Vagina (tissue), 2 donors: ENCODE measurements around the gene REXO5. TPM values are rescaled to one million over a fixed set of nuclear protein-coding genes. Genes with fewer than 3 reads are reported as not detected.
A peak's percentile ranks its signal among the peaks of the same experiment; 100 is the strongest.

Experiments
- DNase-seq, 2 donors: peaks; one replicate each; pipeline ENCODE4 v3.0.0-alpha.2; 2017; ENCODE audit errors: extremely low spot score in 2 of 2
- H3K27ac ChIP-seq: fragments of 200-600 bp; sonication (generic); one replicate; pipeline ENCODE4 v1.5.1; 2019
- H3K27me3 ChIP-seq: fragments of 200-600 bp; sonication (generic); one replicate; pipeline ENCODE4 v1.5.1; 2019
- H3K36me3 ChIP-seq, 2 donors: fragments of 200-600 bp; sonication (generic); one replicate each; pipeline ENCODE4 v1.5.1; 2017 to 2019
- H3K4me1 ChIP-seq: fragments of 200-600 bp; sonication (generic); one replicate; pipeline ENCODE4 v1.5.1; 2019
- H3K4me3 ChIP-seq, 2 donors: fragments of 200-600 bp; sonication (generic); 1 replicate in 1 of 2; 2 replicates in 1 of 2; pipeline ENCODE4 v1.5.1; 2016 to 2019
- H3K9me3 ChIP-seq: fragments of 200-600 bp; sonication (generic); one replicate; pipeline ENCODE4 v1.5.1; 2019
- CTCF ChIP-seq, 3 experiments: fragments of 450-650 bp in 2 of 3; fragments of 200-600 bp in 1 of 3; sonication (generic) in 1 of 3; IDR thresholded peaks; one replicate each; pipeline ENCODE4 v1.5.1; 2017 to 2019; ENCODE audit warnings: antibody characterized with exemption in 3 of 3, mild to moderate bottlenecking in 2 of 3, moderate library complexity in 2 of 3
- POLR2A ChIP-seq, 2 donors: fragments of 450-650 bp; IDR thresholded peaks; one replicate each; pipeline ENCODE4 v1.6.1; 2017; ENCODE audit warnings: antibody characterized with exemption in 2 of 2, mild to moderate bottlenecking in 2 of 2, moderate library complexity in 2 of 2
- POLR2AphosphoS5 ChIP-seq, 2 donors: sonication (generic); formaldehyde crosslinking; IDR thresholded peaks; one replicate each; pipeline ENCODE4 v1.9.0; 2017; ENCODE audit warnings: antibody characterized with exemption in 2 of 2, mild to moderate bottlenecking in 2 of 2, low read depth in 1 of 2; ENCODE audit not compliant: insufficient read depth in 1 of 2
- intact Hi-C: fragments of 100-400 bp; cut with DNase I; formaldehyde crosslinking; loops from one replicate; pipeline ENCODE4 v1.15.1; 2023
- total RNA-seq: library from RNA; depleted of rRNA; stranded (reverse); fragments of >200 nt; gene quantifications from one replicate; pipeline ENCODE4 v1.2.3, GENCODE V29; 2016

Gene REXO5
- total RNA-seq, 1 donor from 2014 or later: 3.7 TPM

- TF ChIP-seq CTCF (IDR thresholded peaks at IDR 0.05) (no peak), POLR2AphosphoS5 (IDR thresholded peaks at IDR 0.05; ENCODE audit: insufficient read depth in 1 of 2, low read depth in 1 of 2) (peak in 1 of 2 donors; percentile 47), POLR2A (IDR thresholded peaks at IDR 0.05) (no peak)
- intact Hi-C loops: loop anchor here (5.0 kb wide), 1 partner anchor 42 kb away; no protein-coding TSS in a partner anchor
- H3K36me3 ChIP-seq: peaks cover 0 to 14% of the 10 kb centered on the region in 2 donors
- H3K9me3 ChIP-seq: no peaks in the 10 kb centered on the region
- H3K4me1 ChIP-seq: peaks cover 63% of the 10 kb centered on the region
- DNase-seq: no peak
- H3K27ac ChIP-seq: peak overlapping the region; percentile 43
- no peaks in the 10 kb centered on the region for H3K27me3 ChIP-seq
- no peak overlapping the region for H3K4me3 ChIP-seq
Measured at GRCh38 chr16:20865420-20866131, 59.2 kb downstream of the REXO5 start.

- intact Hi-C loops: loop anchor here (5.0 kb wide), 1 partner anchor 41 kb away; no protein-coding TSS in a partner anchor
- Histone ChIP-seq H3K36me3 (peaks cover 0 to 11% of the 10 kb centered on the region in 2 donors), H3K4me1 (peaks cover 70% of the 10 kb centered on the region), H3K4me3 (no peak overlapping the region), H3K27me3 (no peaks in the 10 kb centered on the region), H3K27ac (peak overlapping the region; percentile 43), H3K9me3 (no peaks in the 10 kb centered on the region)
- TF ChIP-seq CTCF (IDR thresholded peaks at IDR 0.05): no peak
- peak in 1 of 2 donors; percentile 3 for TF ChIP-seq POLR2AphosphoS5 (IDR thresholded peaks at IDR 0.05; ENCODE audit: insufficient read depth in 1 of 2, low read depth in 1 of 2)
- TF ChIP-seq POLR2A (IDR thresholded peaks at IDR 0.05): no peak
- no peak for DNase-seq
Measured at GRCh38 chr16:20866145-20866772, 59.9 kb downstream of the REXO5 start.

GRCh38 chr16:20866801-20867200 lies 60.5 kb downstream of the REXO5 start:
- no peak for DNase-seq
- H3K4me1 ChIP-seq: peaks cover 75% of the 10 kb centered on the region
- H3K27ac ChIP-seq: peak overlapping the region; percentile 43
- H3K4me3 ChIP-seq: no peak overlapping the region
- TF ChIP-seq POLR2A (IDR thresholded peaks at IDR 0.05): no peak
- TF ChIP-seq POLR2AphosphoS5 (IDR thresholded peaks at IDR 0.05; ENCODE audit: insufficient read depth in 1 of 2, low read depth in 1 of 2): no peak
- no peak for TF ChIP-seq CTCF (IDR thresholded peaks at IDR 0.05)
- no peaks in the 10 kb centered on the region for H3K9me3 ChIP-seq
- H3K27me3 ChIP-seq: no peaks in the 10 kb centered on the region
- H3K36me3 ChIP-seq: peaks cover 0 to 6% of the 10 kb centered on the region in 2 donors
- intact Hi-C loops: loop anchor here (5.0 kb wide), 1 partner anchor 40 kb away; no protein-coding TSS in a partner anchor

- H3K27me3 ChIP-seq: no peaks in the 10 kb centered on the region
- no peak overlapping the region for H3K4me3 ChIP-seq
- H3K4me1 ChIP-seq: peaks cover 82% of the 10 kb centered on the region
- TF ChIP-seq POLR2A (IDR thresholded peaks at IDR 0.05) (no peak), CTCF (IDR thresholded peaks at IDR 0.05) (no peak), POLR2AphosphoS5 (IDR thresholded peaks at IDR 0.05; ENCODE audit: insufficient read depth in 1 of 2, low read depth in 1 of 2) (no peak)
- DNase-seq: no peak
- intact Hi-C loops: loop anchor here (5.0 kb wide), 1 partner anchor 40 kb away; no protein-coding TSS in a partner anchor
- peak overlapping the region; percentile 43 for H3K27ac ChIP-seq
- H3K36me3 ChIP-seq: no peaks in the 10 kb centered on the region
- no peaks in the 10 kb centered on the region for H3K9me3 ChIP-seq
Measured at GRCh38 chr16:20867585-20867984, 61.3 kb downstream of the REXO5 start.
